ENCODE measurements around the gene CPSF7.

CPSF7 gene

GRCh38 chr11:61429691-61430582 is at the start of gene CPSF7, which contains the start of gene SDHAF2:
CPSF7 (minus strand) TSS chr11:61429975; CDS start chr11:61429235, 740 bp downstream.
SDHAF2 (plus strand) TSS chr11:61430124; CDS start chr11:61430147, 23 bp downstream.
- peak within 1 kb of the TSS; percentile 94 for H3K27ac ChIP-seq
- TF ChIP-seq CTCF (conservative IDR thresholded peaks at IDR 0.05; ENCODE audit: low read depth), result no peak
- DNase-seq (ENCODE audit: low spot score), result peak; percentile 93
- ChIA-PET CTCF (interaction anchor here (0.9 kb wide), 1 partner anchor 79 kb away, joined by 3 read pairs; no protein-coding TSS in a partner anchor), POLR2A (ENCODE audit: low non-redundant PET) (interaction anchor here (0.8 to 1.6 kb wide), 2 partner anchors 68 to 102 kb away, joined by 3 to 6 read pairs; partner anchors contain the start of genes CYB561A3 and TMEM138)

- peak; percentile 91 for TF ChIP-seq CTCF (conservative IDR thresholded peaks at IDR 0.05; ENCODE audit: low read depth)
- ChIA-PET CTCF (interaction anchor here (0.5 to 4.8 kb wide), 23 partner anchors 8 to 254 kb away, joined by 3 to 42 read pairs (median 4); partner anchors contain the start of genes LRRC10B and SYT7), POLR2A (ENCODE audit: low non-redundant PET) (no interaction called here)
- DNase-seq (ENCODE audit: low spot score), result peak; percentile 53
- no peak overlapping the region for H3K27ac ChIP-seq
Observed at GRCh38 chr11:61477727-61478148, 48.0 kb upstream of the CPSF7 start.

- CTCF ChIA-PET, result interaction anchor here (0.5 to 4.8 kb wide), 20 partner anchors 11 to 256 kb away, joined by 3 to 42 read pairs (median 4); partner anchors contain the start of genes LRRC10B and SYT7
- DNase-seq (ENCODE audit: low spot score), result no peak
- TF ChIP-seq CTCF (conservative IDR thresholded peaks at IDR 0.05; ENCODE audit: low read depth), result no peak
- H3K27ac ChIP-seq, result no peak overlapping the region
- POLR2A ChIA-PET (ENCODE audit: low non-redundant PET), result no interaction called here
Observed at GRCh38 chr11:61477126-61477525, 47.4 kb upstream of the CPSF7 start.

GRCh38 chr11:61476371-61476770 is 46.6 kb upstream of the CPSF7 start:
- ChIA-PET POLR2A (ENCODE audit: low non-redundant PET) (no interaction called here), CTCF (interaction anchor here (0.5 to 4.8 kb wide), 9 partner anchors 22 to 257 kb away, joined by 3 to 42 read pairs (median 4); partner anchors contain the start of gene LRRC10B)
- DNase-seq (ENCODE audit: low spot score), result no peak
- H3K27ac ChIP-seq, result no peak overlapping the region
- no peak for TF ChIP-seq CTCF (conservative IDR thresholded peaks at IDR 0.05; ENCODE audit: low read depth)

GRCh38 chr11:61475433-61475832 is 45.7 kb upstream of the CPSF7 start:
- DNase-seq (ENCODE audit: low spot score), result no peak
- CTCF ChIA-PET, result interaction anchor here (0.9 to 4.8 kb wide), 4 partner anchors 29 to 163 kb away, joined by 4 to 42 read pairs (median 8); partner anchors contain the start of gene LRRC10B
- POLR2A ChIA-PET (ENCODE audit: low non-redundant PET), result no interaction called here
- H3K27ac ChIP-seq, result no peak overlapping the region
- no peak for TF ChIP-seq CTCF (conservative IDR thresholded peaks at IDR 0.05; ENCODE audit: low read depth)

GRCh38 chr11:61474013-61474643 is 44.4 kb upstream of the CPSF7 start:
- ChIA-PET CTCF (interaction anchor here (4.8 kb wide), 1 partner anchor 43 kb away, joined by 42 read pairs; no protein-coding TSS in a partner anchor), POLR2A (ENCODE audit: low non-redundant PET) (no interaction called here)
- TF ChIP-seq CTCF (conservative IDR thresholded peaks at IDR 0.05; ENCODE audit: low read depth), result no peak
- no peak overlapping the region for H3K27ac ChIP-seq
- DNase-seq (ENCODE audit: low spot score), result no peak

Measured in RWPE1 (cell line).